GM12875 (cell line): ENCODE data around the gene ELL.

Experiments used
- H3K4me3 ChIP-seq: one replicate; pipeline ENCODE4 v1.5.1; 2011; ENCODE audit warnings: low read depth, low read length, control low read depth
- TF ChIP-seq, protein P1 (sequence below): IDR thresholded peaks from 2 replicates; pipeline ENCODE4 v1.5.1; 2011; ENCODE audit warnings: low read depth, mild to moderate bottlenecking, control low read depth, inconsistent platforms, low read length, moderate library complexity, borderline replicate concordance; ENCODE audit not compliant: insufficient read depth

The ELL gene

DNA sequence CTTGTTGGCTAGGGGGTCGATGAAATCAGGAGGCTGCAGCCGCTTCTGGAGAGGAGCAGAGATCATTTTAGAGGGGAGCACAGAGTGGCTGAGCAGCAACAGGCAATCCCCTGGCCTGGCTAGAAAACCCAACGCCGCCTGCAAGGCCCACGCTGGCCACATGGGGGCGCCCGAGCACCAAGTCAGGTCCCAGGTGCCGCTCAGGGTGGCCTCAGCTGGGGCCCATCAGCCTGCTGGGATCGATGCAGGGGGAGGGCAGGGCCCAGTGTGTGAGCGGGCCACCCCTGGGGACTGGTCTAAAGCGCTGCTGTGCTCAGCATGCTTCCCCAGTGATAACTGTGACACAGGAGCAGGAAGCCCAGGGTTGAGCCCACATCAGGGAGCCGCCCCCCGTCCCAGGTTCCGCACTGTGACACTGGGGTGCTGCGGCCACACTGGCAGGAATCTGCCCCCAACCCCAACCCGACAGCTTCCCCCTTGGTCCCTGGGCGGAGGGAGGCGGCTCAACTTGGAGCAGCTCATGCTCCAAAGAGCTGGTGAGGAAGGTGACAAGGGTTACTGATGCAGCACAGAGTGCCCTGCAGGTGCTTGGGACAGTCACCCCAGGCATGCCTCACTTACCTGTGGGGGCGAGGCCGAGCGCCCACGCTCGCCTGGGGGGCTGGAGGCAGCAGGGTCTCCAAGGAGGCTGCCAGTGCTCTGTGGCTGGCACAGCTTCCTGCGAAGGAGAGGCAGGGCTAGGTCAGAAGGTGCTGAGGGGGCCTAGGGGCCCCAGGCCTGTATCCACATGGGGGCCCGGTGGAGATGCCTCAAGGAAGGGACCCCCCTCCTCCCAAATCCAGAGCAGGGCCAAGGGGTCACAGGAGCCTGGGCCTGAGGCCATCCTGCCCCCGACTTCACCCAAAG lies 70.7 kb downstream of the ELL start:
- no peak overlapping the region for H3K4me3 ChIP-seq
- TF ChIP-seq, protein P1, sequence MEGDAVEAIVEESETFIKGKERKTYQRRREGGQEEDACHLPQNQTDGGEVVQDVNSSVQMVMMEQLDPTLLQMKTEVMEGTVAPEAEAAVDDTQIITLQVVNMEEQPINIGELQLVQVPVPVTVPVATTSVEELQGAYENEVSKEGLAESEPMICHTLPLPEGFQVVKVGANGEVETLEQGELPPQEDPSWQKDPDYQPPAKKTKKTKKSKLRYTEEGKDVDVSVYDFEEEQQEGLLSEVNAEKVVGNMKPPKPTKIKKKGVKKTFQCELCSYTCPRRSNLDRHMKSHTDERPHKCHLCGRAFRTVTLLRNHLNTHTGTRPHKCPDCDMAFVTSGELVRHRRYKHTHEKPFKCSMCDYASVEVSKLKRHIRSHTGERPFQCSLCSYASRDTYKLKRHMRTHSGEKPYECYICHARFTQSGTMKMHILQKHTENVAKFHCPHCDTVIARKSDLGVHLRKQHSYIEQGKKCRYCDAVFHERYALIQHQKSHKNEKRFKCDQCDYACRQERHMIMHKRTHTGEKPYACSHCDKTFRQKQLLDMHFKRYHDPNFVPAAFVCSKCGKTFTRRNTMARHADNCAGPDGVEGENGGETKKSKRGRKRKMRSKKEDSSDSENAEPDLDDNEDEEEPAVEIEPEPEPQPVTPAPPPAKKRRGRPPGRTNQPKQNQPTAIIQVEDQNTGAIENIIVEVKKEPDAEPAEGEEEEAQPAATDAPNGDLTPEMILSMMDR = peak; percentile 99

DNA sequence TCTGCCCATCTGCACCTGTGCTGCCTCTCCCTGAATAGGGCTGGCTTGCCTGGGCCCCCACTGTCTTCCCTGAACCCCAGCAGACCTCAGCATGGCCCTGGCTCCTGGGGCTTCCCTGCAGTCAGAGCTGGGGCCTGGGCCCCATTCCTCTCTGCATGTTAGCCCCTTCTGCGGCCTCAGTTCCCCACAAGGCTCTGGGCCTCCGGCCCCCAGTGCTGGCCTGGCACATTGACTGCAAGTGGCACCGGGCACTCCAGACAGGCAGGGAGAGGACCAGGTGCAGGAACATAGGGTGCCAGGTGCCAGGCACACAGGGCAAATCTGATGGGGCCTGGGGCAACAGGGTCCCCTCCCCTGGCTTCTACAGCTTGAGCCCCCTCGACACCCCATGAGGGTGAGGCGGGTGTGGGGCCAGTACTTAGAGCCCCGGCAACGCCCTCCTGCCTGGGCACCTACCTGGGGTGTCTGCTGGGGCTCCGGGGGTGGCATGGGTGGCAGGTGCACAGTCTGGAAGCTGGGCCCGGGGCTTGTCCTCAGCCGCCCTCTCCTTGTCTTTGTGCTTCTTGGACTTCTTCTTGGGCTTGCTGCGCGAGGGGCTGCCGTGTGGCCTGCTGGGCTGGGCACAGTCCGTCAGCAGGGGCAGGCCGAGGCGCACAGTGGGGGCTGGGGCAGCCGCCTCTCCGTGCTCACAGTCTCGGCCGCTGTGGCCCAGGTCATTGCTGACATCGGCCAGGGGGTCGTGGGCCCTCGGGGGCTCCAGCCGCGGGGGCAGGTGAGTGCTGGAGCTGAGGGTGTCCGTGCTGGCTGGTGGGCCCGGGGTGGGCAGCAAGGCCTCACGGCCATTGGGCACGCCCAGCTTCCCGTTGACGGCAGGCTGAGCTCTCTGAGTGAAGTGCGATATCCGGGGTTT lies 71.6 kb downstream of the ELL start:
- no peak overlapping the region for H3K4me3 ChIP-seq
- TF ChIP-seq, protein P1 = no peak

DNA sequence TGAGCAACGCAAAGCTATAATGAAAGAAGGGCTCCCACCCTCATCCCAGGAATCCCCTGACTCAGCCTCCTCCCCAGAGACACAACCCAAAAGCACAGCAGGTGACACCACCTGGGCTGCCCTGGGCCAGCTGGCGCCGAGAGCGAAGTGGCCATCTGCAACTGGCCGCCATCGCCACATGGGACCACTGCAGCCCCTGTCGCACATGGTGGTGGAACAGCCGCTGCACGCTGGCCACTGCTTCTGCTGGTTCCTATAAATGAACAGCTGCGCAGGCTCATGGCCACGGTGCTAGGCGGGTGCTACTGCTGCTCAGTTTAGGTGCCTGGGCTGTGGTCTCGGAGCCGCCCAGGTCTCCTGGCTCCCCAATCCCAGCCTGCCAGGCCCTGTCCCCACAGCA lies 72.3 kb downstream of the ELL start:
- TF ChIP-seq, protein P1 = no peak

DNA sequence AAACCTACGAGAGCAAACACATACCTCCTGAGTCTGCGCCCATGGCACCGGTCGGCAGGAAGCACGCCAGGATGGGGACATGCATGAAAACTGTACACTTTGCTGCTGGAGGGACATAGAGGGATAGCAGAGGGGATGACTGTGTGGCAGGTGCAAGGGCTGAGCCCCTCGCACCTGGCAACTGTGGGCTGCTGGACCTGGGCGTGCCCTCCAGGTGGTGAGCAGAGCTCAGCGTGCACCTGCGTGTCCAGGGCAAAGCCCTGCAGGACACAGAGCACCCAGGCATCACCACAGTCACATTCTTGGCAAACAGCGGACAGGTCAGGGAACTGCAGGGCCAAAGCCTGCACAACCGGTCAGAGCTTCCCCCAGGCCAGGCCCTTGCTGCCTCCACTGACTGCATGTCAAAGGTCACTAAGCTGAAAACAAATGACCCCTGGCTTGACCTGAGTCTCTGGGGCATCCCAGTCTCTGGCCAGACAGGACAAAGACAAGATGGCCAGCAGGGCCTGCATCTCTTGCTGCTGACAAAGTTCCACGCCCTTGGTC lies 75.0 kb downstream of the ELL start:
- no peak overlapping the region for H3K4me3 ChIP-seq
- TF ChIP-seq, protein P1 = no peak

More for the DNA sequence above, 72.3 kb downstream of the ELL start:
- no peak overlapping the region for H3K4me3 ChIP-seq

DNA sequence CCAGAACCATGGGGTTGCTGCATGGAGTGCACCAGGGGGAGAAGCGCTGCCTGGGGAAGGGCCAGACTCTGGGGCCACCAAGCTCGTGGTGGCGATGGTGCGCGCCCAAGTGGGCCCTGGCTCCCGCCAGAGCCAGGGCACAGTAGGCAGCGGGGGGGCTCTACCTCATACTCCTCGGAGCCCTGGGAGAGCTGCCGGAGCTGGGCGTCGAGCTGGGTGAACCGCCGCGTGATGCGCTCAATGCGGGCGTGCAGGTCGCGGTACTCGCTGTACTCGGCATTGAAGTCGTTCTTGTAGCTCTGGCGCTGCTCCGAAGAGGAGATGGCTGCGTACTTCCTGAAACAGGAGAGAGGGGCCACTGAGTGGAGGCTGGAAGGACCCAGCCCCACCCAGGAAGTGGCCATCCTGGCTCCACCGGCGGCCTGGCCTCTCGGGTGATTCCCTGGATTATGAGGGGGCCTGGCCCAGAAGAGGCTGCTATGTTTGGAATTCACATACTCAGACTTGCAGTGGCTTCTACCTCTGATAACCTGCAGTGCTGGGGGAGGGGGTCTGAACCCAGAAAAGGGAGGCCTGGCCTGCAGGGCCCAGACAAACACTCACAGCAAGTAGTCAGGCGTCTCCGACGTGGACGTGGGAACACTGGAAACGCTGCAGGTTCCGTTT lies 75.6 kb downstream of the ELL start:
- TF ChIP-seq, protein P1 = no peak
- H3K4me3 ChIP-seq = no peak overlapping the region

DNA sequence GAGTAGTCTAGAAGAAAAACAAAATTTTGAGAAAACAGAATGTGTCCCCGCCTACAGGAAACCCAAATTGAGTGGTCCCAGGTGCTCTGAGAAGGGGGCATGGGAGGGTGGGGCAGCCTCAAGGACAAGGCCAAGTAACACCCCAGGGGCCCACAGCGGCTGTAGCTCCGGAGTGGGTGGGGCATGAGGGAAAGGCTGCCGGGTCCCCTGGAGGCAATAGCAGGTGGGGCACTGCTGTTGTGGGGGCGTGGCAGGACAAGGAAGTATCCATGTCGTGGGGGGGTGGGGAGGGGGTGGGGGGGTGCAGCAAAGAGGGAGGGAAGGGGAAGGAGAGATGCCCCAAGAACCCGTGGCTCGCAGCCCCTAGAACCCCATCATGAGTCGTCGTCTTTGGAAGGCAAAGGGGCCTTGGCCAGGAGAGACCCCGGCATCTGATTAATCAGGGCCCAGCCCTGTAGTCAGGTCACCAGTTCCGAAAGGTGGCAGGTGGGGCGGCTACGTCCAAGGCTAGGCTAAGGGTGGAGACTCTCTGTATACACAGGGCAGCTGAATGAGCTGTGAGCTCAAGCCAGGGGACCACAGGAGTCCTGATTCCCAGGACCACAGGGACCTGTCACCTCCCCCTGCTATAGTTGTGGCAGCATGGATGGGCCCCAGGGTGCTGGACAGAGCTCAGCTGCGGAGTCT lies 76.5 kb downstream of the ELL start:
- H3K4me3 ChIP-seq = no peak overlapping the region
- TF ChIP-seq, protein P1 = no peak
